ENCODE results near the gene JAM3.

Gene JAM3

DNA sequence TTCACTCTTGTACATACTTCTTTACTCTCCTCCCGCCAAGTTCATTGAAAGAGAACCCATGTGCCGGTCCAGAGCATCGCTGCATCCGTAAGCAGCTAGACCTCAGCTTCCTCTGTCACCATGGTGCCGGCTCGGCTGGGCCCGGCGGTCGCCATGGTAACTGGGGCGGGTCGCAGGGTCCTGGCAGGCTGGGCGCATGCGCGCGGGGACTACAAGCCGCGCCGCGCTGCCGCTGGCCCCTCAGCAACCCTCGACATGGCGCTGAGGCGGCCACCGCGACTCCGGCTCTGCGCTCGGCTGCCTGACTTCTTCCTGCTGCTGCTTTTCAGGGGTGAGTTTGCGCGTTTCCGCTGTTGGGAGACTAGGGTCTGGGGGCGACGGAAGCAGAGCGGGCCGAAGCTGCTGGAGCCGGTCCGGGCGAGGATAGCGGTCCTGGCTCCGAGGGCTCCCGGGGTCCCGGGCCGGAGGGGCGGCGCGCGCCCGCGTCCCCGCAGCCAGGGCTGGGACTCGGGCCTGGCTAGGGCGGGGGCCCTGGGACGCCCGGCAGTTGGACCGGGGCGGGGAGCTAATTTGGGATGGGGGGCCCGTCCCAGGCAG lies at the start of gene JAM3:
Gene JAM3, plus strand, starts transcription at position 244 of the 597 bp plus-strand sequence. Its CDS starts 12 bp downstream, at position 256.
- DNase-seq: peak; percentile 96

DNA sequence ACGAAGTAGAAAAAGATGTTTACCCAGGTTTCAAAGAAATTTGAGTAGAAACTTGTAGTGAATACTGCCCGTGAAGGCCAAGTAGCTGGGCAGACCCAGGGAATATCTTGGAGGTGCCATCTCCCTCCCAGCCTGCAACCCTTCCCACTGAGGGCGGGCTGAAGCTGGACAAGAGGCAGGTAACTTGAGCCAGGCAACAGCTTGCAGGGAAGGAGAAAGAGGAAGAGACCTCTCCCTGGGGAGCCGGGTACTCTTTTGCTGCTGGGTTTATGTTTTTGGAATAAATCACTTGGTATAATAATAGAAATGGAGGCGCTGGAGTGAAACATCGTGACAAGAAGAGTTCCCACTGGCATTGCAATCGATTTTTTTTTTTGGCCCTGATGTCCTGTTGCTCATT lies 49.4 kb upstream of the JAM3 start:
- no peak for DNase-seq

DNA sequence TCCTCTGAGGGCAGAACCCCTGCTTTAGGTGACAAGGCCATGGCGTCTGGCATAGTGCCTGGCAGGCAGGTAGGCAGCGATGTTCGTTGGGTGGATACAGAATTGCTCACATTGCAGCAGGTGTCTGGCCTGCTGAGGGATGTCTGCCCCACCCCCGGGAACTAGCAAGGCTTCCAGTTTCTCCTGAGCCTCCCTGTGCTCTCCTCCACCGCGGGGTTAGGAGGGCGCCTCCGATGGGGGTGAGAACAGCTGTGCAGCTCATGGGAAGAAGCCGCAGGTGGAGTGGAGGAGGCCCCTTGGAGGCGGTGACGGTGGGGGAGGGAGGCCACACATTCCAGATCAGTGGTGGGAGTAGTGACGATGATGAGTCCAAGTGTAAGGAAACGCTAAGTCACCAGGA lies 48.3 kb upstream of the JAM3 start:
- no peak for DNase-seq

DNA sequence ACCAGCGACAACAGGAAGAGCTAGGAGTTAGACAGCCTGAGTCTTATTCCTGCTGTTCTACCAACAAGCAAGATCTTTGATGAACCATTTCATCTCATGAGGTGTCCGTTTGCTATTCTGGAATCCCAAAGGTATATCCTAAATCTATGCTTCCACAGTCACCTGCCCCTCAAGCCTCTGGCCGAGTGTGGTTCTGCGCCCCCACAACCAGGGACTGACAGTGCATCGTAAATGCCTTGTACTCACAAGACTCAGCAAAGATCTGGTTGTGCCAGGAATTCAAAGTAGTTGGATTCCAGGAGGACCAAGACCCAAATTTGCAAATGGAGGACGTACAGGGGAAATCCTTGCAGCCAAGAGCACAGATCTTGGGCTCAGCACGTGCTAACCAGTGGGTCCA lies 47.5 kb upstream of the JAM3 start:
- DNase-seq: no peak

DNA sequence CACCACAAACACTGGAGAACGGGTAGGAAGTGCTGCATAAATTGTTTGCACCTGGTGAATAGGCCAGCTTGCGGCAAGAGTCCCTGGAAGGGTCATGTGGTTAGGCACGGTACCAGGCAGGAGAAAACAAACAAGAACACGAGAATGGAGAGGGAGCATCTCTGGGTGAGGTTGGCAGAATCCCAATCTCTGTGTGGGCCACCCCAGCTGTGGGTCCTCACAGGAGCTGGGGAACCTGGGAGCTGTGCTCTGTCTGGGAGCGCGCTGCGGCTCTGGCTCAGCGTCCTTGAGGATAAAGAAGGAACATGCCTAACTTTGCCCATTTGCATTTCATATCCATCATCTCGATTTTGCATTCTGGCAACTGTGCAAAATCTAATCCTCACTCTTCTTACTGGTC lies 46.1 kb upstream of the JAM3 start:
- DNase-seq: no peak

DNA sequence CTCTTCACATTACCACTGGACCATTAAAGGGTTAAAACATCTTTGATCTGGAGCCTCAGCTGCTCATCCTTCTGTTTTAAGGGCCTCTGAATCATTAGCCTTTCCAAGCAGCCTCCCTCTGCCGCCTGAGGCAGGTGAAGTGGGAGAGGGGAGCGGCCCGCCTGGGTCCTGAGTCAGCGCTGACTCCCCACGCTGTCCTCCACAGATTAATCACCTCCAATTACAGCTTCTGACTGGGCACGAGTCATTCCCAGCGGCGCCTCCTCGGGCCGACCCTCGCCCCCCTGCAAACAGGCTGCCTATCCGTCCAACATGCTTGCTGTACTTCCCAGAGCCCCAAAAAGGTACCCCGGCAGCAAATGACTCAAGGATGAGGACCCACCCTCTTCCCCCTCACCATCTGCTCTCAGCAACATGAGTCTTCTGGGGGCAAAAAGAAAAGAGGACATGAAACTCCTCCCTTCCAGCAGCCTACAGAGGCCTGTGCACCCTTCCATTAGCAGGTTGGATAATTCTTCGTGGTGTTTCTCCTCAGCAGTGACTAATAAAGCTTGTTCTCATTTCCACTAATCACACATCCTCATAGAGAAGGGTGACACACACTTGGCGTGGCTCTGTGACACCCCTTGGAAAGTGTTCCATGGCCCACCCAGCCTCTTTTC lies 44.3 kb upstream of the JAM3 start:
- no peak for DNase-seq

DNA sequence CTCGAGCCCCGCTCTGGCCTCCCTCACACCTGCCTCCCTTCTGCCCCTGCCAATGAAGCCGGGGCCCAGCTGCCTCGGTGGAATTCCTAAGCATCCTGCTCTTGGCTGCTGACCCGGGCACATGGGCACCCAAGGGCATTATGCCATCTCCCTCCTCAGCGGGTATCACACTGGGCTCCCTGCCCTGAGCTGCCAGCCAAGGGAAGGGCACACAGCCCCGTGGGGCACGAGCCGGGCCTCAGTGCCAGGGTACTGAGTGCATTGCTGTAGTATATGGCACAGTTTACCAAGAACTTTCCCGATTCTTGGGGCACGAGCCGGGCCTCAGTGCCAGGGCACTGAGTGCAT lies 43.8 kb upstream of the JAM3 start:
- no peak for DNase-seq

DNA sequence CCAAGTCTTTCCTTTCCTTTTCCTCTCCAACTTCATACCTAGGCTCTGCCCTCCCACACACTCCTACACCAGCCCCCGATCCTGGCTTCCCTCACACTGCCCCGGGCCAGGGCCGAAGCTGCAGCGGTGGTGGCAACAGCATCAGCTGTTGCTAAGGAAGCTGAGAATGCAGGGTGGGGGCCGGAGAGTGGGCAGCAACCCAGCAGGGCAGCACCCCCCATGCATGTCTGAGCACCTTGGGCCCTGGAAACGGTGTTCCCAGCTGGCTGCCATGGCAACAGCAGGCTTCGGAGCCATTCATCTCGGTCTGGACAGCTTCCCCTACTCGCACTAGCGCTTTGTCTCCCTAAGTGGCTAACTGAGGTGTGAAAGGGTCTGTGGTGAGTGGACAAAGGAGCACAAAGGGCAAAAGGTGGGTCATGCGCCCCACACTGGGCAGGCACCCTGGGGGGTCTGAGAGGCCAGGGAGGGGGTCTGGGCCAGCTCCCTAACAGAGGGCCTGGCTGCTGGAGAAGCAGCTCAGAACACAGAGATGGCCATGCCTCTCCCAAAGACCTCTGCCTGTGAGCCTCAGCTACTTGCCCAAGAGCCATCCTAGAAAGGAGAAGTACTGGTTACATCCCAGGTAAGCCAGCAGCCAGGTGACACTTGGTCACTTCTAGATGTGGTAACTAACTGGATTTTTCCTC lies 42.1 kb upstream of the JAM3 start:
- no peak for DNase-seq

DNA sequence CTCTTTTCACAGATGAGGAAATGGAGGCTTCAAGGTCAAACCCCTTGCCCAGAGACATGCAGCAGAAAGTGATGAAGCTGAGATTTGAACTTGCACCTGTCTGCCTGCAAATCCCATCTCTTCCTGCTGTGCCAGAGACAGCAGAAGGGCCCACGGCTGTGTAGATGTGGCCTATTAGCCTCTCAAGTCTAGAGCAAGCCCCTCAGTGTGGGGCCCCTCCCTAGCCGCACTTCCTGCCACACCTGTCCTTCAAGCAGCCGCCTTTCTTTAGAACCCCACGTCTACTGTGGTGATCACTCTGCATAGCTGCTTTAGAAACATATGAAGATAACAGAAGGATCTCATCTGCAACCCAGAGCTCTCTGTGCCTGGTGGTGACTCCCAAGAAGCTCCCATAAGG lies 41.2 kb upstream of the JAM3 start:
- DNase-seq: no peak

DNA sequence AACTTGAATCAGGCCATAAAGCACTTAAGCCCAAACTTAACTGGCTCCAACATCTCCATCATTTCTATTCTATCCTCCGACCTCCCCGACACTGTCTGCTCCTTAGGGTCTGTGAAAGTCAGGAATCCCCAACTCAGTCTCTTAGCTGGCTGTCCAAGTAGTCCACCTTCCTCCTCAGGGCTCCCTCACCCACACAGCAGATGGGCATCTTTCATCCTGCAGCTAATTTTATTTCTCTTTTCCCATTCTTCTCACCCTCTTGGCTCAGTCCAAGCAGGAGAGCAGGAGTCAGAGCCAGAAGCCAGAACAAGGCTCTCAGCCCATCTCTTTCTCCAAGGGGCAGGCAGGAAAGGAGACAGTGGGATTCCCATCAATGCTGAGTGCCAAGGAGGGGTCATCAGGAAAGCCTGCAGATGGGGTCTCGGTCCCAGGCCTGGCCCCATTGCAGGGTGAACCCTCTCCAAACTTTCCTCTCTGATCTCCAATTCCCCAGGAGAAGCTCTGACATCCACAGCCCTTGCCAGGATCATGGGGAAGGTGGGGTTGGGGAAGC lies 40.4 kb upstream of the JAM3 start:
- no peak for DNase-seq

DNA sequence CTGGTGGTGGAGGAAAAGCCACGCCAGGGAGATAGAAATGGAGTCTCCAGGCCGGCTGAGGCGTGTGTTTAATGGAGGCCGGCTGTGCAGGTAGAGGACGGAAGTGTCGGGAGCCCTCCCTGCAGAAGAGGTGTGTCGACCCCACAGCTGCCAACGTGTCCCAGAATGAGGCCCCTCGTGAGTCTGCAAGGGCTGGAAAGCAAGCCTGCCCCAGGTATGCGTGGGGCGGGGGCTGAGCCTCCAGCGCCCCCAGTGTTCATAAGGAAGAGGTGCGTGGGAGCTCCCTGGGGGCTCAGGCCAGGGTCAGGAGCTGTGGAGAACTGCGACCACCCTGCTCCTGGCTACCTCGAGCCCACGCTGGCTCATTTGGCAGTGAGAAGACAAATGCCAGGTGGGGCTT lies 38.0 kb upstream of the JAM3 start:
- peak; percentile 57 for DNase-seq

DNA sequence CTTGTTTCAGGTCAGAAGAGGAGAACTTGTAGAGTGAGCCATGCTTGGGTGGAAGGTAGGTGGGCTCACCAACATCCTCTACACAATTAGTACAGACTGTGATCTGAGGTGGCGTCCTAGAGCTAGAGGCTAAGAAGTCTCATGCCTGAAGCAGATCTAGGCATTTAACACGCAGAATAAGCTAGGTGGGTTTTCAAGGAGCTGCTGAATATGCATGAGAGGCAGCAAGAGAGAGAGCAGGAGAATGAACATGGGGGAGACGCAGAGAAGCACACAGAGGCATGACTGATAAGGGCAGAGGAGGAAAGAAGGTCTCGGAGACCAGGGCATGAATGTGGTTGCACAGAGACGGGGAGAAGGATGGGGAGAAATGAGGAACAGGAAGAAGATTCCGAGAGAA lies 36.8 kb upstream of the JAM3 start:
- no peak for DNase-seq

DNA sequence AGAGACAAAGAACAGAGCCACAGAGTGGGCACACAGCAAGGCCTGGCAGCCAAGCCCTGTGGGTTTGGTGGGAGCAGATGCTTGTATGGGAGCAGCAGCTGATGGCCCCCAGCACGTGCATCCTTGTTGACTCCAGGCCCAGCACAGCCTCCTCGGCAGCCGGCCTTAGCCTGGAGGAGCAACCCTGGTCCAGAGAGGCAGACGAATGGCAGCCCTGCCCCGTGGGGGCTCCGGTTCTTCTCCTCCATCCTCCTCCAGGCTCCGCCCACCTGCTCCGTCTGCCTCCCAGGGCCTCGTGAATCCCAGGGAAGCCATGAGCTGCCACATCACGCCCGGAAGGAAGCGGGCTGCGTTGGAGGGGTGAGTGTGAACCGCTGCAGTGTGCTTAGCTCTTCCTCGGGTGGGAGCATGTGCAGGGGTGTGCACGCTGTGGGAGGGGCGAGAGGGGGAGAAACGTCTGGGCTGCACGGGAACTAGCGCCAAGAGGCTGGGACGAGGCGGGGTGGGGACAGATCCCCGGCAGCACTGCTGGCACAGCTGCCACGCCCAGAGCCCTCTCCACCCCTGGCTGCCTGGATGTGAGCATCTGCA lies 36.3 kb upstream of the JAM3 start:
- no peak for DNase-seq

DNA sequence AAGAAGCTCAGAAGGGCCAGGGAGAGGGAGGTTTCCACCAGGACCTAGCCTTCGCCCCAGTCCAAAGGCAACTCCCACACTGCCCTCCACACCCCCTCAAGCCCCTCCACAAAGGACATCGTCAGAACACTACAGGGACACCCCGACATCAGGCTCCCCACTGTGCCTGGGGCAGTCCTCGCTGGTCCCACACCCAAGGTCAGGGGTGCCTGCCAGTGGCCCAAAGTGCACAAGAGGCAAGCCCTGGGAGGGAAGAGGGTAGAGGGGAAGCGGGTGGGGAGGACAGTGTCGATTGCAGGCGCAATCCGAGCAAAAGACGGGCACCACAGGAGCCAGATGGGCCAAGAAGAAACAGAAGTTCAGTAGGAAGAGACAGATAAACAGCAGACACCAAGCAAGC lies 35.6 kb upstream of the JAM3 start:
- no peak for DNase-seq

DNA sequence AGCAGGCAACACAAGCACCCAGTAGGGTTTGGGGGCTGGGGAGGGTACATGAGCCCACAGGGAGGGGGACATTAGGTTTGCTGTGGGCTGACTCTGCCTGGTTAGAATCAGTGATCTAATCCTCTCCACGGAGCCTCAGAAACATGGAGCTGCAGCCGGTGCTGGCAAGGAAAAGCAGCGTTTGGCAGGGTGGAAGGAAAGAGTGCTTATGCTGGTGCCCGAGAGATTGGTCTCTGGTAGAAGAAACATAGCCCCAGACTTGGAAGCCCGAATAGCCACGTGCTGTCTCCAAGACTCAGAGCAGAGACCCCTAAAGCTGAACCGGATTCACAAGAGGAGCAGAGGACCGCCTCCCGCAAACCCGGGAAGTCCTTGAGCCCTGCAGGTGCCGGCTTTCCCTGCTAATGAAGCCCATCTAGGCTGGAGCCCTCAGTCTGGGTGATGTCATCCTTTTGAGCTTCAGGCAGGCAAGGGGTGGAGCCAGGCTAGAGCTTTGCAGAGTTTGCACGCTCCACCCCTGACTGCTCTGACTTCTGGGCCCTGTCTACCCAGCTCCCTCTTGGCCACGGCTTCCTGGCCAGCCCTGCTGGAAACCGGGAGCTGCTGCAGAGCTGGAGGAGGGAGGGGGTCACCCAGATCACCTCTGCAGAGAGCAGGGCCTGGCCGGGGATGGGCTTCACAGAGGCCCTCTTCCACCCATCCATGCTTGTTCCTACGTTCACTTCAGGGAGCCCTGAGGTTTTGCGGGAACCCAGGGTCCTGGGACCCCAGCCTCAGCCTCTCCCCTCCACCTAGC lies 35.0 kb upstream of the JAM3 start:
- peak; percentile 96 for DNase-seq

DNA sequence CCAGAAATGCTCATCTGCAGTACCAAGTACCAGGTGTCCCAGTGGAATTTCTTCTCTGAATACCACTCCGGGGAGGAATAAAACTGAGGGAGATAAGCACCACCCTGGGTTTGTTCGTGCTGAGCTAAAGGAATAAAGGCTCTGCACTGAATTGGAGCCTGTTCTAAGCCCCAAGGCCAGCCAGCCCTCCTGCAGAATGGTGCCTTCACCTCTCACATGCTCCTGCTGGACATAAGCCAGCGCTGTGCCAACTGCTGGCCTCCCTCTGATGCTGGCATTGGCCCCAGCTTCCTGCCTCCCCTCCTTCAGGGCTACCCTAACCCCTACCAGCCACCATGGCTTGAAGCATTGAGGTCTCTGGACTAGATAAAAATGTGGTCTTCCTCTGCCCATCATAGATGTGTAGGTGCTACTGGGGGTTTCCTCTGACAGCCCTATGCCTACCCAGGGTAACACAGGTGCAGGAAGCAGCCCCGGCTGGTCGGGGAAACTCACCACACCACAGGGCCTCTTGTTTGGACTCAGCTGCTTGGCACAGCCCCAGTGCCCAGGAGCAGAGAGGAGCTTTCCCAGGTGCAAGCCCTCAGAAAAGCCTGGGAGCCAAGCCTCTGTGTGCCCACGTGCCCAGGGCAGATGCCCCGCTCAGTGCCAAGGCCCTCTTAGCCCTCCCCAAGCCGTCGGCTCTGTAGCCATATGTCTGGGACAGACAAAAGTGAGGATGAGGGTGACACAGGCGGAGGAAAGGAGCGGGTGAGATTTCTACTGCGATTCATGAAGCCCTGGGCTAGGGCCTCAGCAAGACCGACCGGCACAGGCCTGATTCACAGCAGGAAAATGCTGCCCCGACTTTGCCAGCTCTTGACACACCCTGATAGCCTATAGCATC lies 34.1 kb upstream of the JAM3 start:
- DNase-seq: no peak

DNA sequence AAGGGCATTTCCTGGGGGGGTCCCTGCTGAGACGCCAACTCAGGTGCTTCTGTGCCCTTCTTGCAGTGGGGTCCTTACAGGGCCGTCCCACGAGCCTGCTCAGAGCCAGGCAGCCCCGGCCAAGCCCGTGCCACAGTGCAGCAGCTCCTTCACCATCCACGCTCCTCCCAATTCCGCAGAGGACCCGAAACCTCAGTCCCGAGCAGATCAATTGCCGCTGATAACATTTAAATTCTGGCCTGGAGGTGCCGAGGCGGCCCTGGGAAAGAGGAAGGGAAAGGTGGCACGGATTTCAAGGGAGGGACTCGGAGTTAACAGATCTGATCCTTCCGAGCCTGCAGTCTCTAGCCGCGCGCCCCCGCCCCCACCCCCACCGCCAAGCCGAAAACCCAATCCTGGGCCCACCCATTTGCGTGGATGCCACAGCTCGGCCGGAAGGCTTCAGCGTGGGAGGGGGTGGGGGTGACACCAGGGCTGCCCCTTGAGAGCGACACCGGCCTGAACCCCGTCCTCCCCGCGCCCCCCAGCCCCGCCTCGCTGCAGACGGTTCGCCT lies 32.3 kb upstream of the JAM3 start:
- DNase-seq: no peak

DNA sequence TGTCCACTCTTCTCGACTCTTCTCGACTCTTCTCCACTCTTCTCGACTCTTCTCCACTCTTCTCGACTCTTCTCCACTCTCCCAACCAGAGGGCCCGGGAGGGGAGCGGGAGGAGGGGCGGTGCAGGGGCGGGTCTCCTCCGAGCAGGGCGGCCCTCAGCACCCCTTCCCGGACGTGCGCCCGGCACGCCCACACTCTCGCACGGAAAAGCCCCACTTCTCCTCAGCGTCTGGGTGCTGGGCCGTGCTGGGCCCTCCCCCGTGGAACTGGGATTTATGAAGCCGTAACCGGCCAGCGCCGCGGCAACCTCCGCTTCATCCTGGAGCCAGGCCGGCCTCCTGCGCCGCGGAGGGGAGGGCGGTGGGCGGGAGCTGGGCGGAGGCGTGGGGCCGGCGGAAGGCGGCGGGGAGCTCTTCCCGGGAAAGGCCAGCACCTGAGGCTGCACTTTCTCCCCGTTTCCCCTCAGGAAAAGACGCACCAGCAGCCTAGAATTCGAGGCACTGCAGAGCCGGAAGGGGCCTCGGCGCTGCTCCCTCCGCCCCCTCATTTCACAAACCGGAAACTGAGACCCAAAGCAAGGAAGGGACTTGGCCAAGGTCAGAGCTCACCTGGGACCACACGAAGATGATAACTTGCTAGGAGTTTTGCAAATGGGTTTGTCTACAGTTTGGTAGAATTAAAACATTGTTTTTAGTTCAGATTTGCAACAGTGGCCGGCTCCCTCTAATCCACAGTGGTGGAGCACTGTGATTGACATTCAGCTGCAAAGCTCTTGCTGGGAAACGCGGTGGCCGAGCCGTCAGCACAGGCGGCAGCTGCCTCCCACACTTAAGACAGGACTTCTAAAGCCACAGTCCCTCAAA lies 31.6 kb upstream of the JAM3 start:
- peak; percentile 58 for DNase-seq

DNA sequence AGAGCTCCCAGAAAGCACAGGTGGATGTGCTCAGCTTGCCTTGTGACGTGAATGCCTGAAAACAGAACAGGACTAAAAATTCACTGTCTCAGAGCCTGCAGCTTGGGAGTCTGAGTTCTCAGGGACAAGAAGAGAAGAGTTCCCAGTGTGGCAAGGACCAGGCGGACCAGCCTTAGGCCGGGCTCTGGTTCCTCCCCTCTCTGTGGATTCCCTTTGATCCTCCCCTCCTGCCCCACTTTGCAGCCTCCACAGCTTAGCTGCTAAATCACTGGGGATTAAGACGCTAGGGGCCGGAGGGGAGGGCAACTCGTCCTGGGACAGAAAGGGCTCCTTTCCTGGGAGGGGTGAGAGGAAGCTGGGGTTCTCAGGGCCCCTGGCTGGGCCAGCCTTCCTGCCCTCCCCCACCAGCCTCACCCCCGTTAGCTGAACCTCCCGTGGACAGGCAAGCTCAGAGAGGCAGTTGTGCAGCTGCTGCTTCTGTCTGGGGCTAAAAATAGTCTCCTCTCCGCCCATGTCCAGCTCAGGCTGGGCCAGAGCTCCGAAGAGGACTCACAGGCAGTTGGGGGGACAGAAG lies 29.9 kb upstream of the JAM3 start:
- peak; percentile 84 for DNase-seq

DNA sequence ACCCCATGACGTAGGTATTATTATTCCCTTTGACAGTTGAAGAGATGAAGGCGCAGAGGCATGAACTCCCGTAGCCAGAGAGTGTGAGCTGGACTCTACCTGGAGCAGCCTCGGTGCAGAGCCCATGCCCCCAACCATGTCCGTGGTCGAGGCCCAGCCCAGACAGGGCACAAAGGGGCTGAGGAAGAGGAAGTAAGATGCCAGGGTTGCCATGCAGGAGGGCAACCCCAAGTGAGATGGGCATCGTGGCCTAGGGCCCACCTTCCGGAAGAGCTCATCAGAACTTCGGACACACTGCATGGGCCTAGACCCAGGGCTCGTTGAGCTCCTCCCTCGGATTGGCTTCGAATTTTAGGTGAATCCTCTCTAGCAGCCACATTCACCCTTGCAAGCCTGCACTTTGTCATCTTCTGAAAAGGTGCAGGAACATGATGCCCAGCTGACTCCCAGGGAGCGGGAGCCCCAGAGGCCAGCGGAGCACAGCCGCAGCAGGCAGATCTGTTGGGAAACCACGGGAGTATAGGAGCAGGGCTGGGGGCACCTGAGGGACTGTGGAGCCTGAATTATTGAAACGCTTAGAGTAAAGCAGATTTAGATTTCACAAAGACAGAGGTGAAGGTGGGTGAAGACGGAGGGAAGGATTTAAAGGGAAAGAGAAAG lies 29.0 kb upstream of the JAM3 start:
- DNase-seq: no peak

Measured in NCI-H82 (cell line).